Calu3 (cell line): Measurements from ENCODE around the gene SLC39A13. TPM values are rescaled to one million over a fixed set of nuclear protein-coding genes. Genes with fewer than 3 reads are reported as not detected.

ENCODE experiments used
- Bru-seq: library from RNA; stranded (reverse); fragments of 400-500 nt; gene quantifications from one replicate; lab custom pipeline; 2021; lab: Mats Ljungman, UMichigan
- BruChase-seq, 2 experiments: library from RNA; stranded (reverse); fragments of 400-500 nt; gene quantifications; one replicate each; lab custom pipeline; 2021; lab: Mats Ljungman, UMichigan
- BruUV-seq: library from RNA; stranded (reverse); fragments of 400-500 nt; replicated peaks from 2 replicates; lab custom pipeline; 2021; lab: Mats Ljungman, UMichigan
- CTCF ChIA-PET: fragments of 300-600 bp; sonication (Branson Sonifier 250); formaldehyde crosslinking; loops from one replicate; lab custom pipeline; 2022; ENCODE audit warnings: antibody characterized with exemption; lab: Charles Lee
- DNase-seq: peaks from one replicate; pipeline ENCODE4 v3.0.0; 2022
- H3K27ac Mint-ChIP-seq: one replicate; pipeline ENCODE4 v1.8.0; 2022; ENCODE audit warnings: mixed read lengths; ENCODE audit not compliant: unreplicated experiment
- H3K27me3 Mint-ChIP-seq: one replicate; pipeline ENCODE4 v1.8.0; 2022; ENCODE audit warnings: mixed read lengths; ENCODE audit not compliant: unreplicated experiment
- H3K36me3 Mint-ChIP-seq: one replicate; pipeline ENCODE4 v1.8.0; 2022; ENCODE audit warnings: mild to moderate bottlenecking, moderate library complexity, mixed read lengths; ENCODE audit not compliant: insufficient read depth, unreplicated experiment
- H3K4me1 Mint-ChIP-seq: one replicate; pipeline ENCODE4 v1.8.0; 2022; ENCODE audit warnings: mild to moderate bottlenecking, low read depth, mixed read lengths; ENCODE audit not compliant: unreplicated experiment
- H3K4me3 Mint-ChIP-seq: one replicate; pipeline ENCODE4 v1.8.0; 2022; ENCODE audit warnings: mild to moderate bottlenecking, low read depth, moderate library complexity, mixed read lengths; ENCODE audit not compliant: unreplicated experiment
- H3K9me3 Mint-ChIP-seq: one replicate; pipeline ENCODE4 v1.8.0; 2022; ENCODE audit warnings: low read depth, mixed read lengths; ENCODE audit not compliant: unreplicated experiment
- CTCF ChIP-seq: fragments of 200-600 bp; IDR thresholded peaks from one replicate; pipeline ENCODE4 v1.8.0; 2022; ENCODE audit warnings: antibody characterized with exemption; ENCODE audit not compliant: unreplicated experiment
- intact Hi-C: fragments of 100-400 bp; cut with micrococcal nuclease; formaldehyde crosslinking; loops from one replicate; pipeline ENCODE4 v1.10.0; 2022; ENCODE audit not compliant: unreplicated experiment
- long read RNA-seq: library from polyadenylated mRNA; stranded (forward); transcript quantifications from one replicate; pipeline ENCODE4 v2.0.0, GENCODE V29; 2022
- total RNA-seq: library from RNA; stranded (reverse); gene quantifications from 2 replicates; pipeline ENCODE4 v1.2.3, GENCODE V29; 2022

The SLC39A13 gene
- total RNA-seq (23.8 and 24.3 TPM in 2 replicates), Bru-seq, nascent RNA (percentile 43 among the genes with signal in this experiment), BruChase-seq, experiment 1, labeled RNA remaining after a 6-hour chase (percentile 56 among the genes with signal in this experiment), BruChase-seq, experiment 2, labeled RNA remaining after a 2-hour chase (percentile 58 among the genes with signal in this experiment)
- long read RNA-seq, partial matches to known transcripts, result 11 of 53 reads
- long read RNA-seq, other reads (novel, unspliced or antisense), result 42 of 53 reads

GRCh38 chr11:47407746-47408590, at the start of gene SLC39A13:
Gene SLC39A13 (plus strand): TSS chr11:47408590. CDS start chr11:47410095, 1,505 bp downstream.
- Mint-ChIP-seq H3K4me1 (peaks cover 9% of the 10 kb centered on the region), H3K27ac (peak within 1 kb of the TSS; percentile 69), H3K4me3 (peak within 1 kb of the TSS; percentile 82), H3K36me3 (peaks cover 27% of the 10 kb centered on the region), H3K27me3 (no peaks in the 10 kb centered on the region), H3K9me3 (no peaks in the 10 kb centered on the region)
- TF ChIP-seq CTCF, result peak; percentile 82
- intact Hi-C loops, result loop anchor here (5.0 kb wide), 1 partner anchor 36 kb away; no protein-coding TSS in a partner anchor
- DNase-seq, result peak; percentile 96
- TSS peak; percentile 87 for BruUV-seq
- CTCF ChIA-PET, result interaction anchor here (0.7 to 0.9 kb wide), 2 partner anchors 34 to 37 kb away, joined by 4 to 5 read pairs; no protein-coding TSS in a partner anchor

- no peak overlapping the region for H3K4me3 Mint-ChIP-seq
- intact Hi-C loops, result loop anchor here (5.0 to 10.0 kb wide), 2 partner anchors 104 to 181 kb away; partner anchors contain the start of genes ARFGAP2 and NR1H3
- no peaks in the 10 kb centered on the region for H3K36me3 Mint-ChIP-seq
- no peak for TF ChIP-seq CTCF
- H3K9me3 Mint-ChIP-seq, result no peaks in the 10 kb centered on the region
- H3K4me1 Mint-ChIP-seq, result no peaks in the 10 kb centered on the region
- no peaks in the 10 kb centered on the region for H3K27me3 Mint-ChIP-seq
- H3K27ac Mint-ChIP-seq, result no peak overlapping the region
- no peak for DNase-seq
- CTCF ChIA-PET, result no interaction called here
- no TSS peak for BruUV-seq
Observed at GRCh38 chr11:47358731-47359051, 49.7 kb upstream of the SLC39A13 start.

- CTCF ChIA-PET, result no interaction called here
- H3K36me3 Mint-ChIP-seq, result no peaks in the 10 kb centered on the region
- H3K4me1 Mint-ChIP-seq, result no peaks in the 10 kb centered on the region
- H3K27me3 Mint-ChIP-seq, result peaks cover 2% of the 10 kb centered on the region
- H3K4me3 Mint-ChIP-seq, result no peak overlapping the region
- intact Hi-C loops, result loop anchor here (5.0 to 10.0 kb wide), 2 partner anchors 104 to 182 kb away; partner anchors contain the start of genes ARFGAP2 and NR1H3
- BruUV-seq, result no TSS peak
- no peak for TF ChIP-seq CTCF
- no peak for DNase-seq
- no peak overlapping the region for H3K27ac Mint-ChIP-seq
- no peaks in the 10 kb centered on the region for H3K9me3 Mint-ChIP-seq
Observed at GRCh38 chr11:47359162-47359561, 49.2 kb upstream of the SLC39A13 start.

- H3K36me3 Mint-ChIP-seq, result no peaks in the 10 kb centered on the region
- intact Hi-C loops, result loop anchor here (5.0 to 10.0 kb wide), 2 partner anchors 105 to 182 kb away; partner anchors contain the start of genes ARFGAP2 and NR1H3
Observed at GRCh38 chr11:47359586-47359985, 48.8 kb upstream of the SLC39A13 start.

More at GRCh38 chr11:47359586-47359985, 48.8 kb upstream of the SLC39A13 start:
- Mint-ChIP-seq H3K4me1 (no peaks in the 10 kb centered on the region), H3K27me3 (peaks cover 7% of the 10 kb centered on the region), H3K9me3 (no peaks in the 10 kb centered on the region), H3K4me3 (no peak overlapping the region), H3K27ac (no peak overlapping the region)
- no TSS peak for BruUV-seq
- no peak for DNase-seq
- CTCF ChIA-PET, result no interaction called here
- TF ChIP-seq CTCF, result no peak
